GM12892 (cell line): ENCODE data around the gene MAP7D1.

Source experiments
- POLR2A ChIP-seq: IDR thresholded peaks from 2 replicates; pipeline ENCODE4 v1.6.1; 2011; ENCODE audit warnings: low read depth, low read length, control low read depth
- POLR2AphosphoS5 ChIP-seq: IDR thresholded peaks from 2 replicates; pipeline ENCODE4 v1.6.1; 2011; ENCODE audit warnings: low read depth, low read length, control low read depth

DNA sequence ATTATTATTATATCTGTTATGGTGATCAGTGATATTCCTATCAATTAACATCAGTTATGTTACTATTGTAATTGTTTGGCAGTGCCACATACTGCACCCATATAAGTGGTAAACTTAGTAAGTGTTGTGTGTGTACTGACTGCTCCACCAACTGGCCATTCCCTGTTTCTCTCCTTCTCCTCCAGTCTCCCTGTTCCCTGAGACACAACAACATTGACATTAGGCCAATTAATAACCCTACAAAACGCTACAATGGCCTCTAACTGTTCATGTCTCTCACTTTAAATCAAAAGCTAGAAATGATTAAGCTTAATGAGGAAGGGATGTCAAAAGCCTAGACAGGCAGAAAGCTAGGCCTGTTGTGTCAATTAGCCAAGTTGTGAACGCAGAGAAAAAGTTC lies 61.7 kb downstream of the MAP7D1 start:
- TF ChIP-seq POLR2A (no peak), POLR2AphosphoS5 (no peak)
